Measurements from ENCODE around the gene CALML3. TPM values are rescaled to one million over a fixed set of nuclear protein-coding genes. Genes with fewer than 3 reads are reported as not detected.

CALML3 gene
- total and polyA plus RNA-seq, 10 of the 15 experiments (the other 5 are each of a cell fraction or from before 2014, with no cell fraction given): not detected

DNA sequence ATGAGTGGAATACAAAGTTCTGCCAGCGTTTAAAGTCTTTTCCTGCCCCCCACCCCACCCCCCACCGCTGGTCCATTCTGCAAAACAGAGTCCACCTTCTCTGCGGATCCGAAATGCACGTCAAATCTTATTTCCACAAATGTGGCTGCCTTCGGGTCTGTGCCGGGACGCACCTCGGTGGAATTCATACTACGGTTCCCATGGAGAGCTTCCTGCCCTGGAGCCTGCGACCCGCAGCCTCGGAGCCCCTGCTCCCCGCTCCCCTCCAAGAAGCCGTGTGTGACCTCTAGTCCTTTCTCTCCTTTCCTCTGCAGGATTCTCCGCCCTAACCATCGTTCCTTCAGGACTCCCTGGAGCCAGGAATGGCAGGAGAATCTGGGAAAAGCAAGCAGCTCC is 12.9 kb upstream of the CALML3 start:
- Histone ChIP-seq H3K4me1 (ENCODE audit: control insufficient read depth, insufficient read depth, low read length) (no peaks in the 10 kb centered on the region), H3K27me3 (replicated peaks in 1 of 2; ENCODE audit: control insufficient read depth in 2 of 2, insufficient read depth in 2 of 2, low read length in 1 of 2) (peaks cover 2 to 4% of the 10 kb centered on the region in 2 experiments; a peak in 3 of 4 replicates), H3K9me3 (replicated peaks; ENCODE audit: control insufficient read depth, insufficient read depth, low read length) (no peaks in the 10 kb centered on the region), H4K20me1 (ENCODE audit: control insufficient read depth, insufficient read depth) (no peaks in the 10 kb centered on the region), H3K9ac (ENCODE audit: control insufficient read depth, insufficient read depth, low read length) (no peak overlapping the region), H3K27ac (ENCODE audit: control insufficient read depth, insufficient read depth) (no peak overlapping the region), H2AFZ (ENCODE audit: control insufficient read depth, low read depth, low read length) (no peak overlapping the region), H3K4me2 (ENCODE audit: control insufficient read depth, insufficient read depth) (no peak overlapping the region), H3K36me3 (ENCODE audit: control insufficient read depth in 2 of 2, insufficient read depth in 2 of 2, low read length in 1 of 2) (no peaks in the 10 kb centered on the region), H3K4me3 (no peak overlapping the region), H3K79me2 (ENCODE audit: control insufficient read depth, insufficient read depth, low read length) (no peaks in the 10 kb centered on the region)
- BruUV-seq (replicated peaks): no TSS peak
- FAIRE-seq: no peak
- SMC1A ChIA-PET (ENCODE audit: uncharacterized antibody, unreplicated experiment): no interaction called here
- 72% methylated on average over 17 of the region's 17 CpGs for WGBS (ENCODE audit: insufficient coverage, insufficient replicate concordance, low lambda C conversion rate, missing lambda C conversion rate)
- TF ChIP-seq NFYB (IDR thresholded peaks at IDR 0.05; ENCODE audit: insufficient read depth, low read depth, low read length) (no peak), GATAD2B (conservative IDR thresholded peaks at IDR 0.05; ENCODE audit: low read depth) (no peak), NR2C2 (IDR thresholded peaks at IDR 0.05; ENCODE audit: borderline replicate concordance, control insufficient read depth, insufficient read length, low read depth) (no peak), YBX1 (IDR thresholded peaks at IDR 0.05) (no peak), SMC3 (IDR thresholded peaks at IDR 0.05; ENCODE audit: borderline replicate concordance, low read length) (no peak), RB1 (IDR thresholded peaks at IDR 0.05; ENCODE audit: borderline replicate concordance) (no peak), CHD4 (IDR thresholded peaks at IDR 0.05) (no peak)
- TF ChIP-seq, protein P1, sequence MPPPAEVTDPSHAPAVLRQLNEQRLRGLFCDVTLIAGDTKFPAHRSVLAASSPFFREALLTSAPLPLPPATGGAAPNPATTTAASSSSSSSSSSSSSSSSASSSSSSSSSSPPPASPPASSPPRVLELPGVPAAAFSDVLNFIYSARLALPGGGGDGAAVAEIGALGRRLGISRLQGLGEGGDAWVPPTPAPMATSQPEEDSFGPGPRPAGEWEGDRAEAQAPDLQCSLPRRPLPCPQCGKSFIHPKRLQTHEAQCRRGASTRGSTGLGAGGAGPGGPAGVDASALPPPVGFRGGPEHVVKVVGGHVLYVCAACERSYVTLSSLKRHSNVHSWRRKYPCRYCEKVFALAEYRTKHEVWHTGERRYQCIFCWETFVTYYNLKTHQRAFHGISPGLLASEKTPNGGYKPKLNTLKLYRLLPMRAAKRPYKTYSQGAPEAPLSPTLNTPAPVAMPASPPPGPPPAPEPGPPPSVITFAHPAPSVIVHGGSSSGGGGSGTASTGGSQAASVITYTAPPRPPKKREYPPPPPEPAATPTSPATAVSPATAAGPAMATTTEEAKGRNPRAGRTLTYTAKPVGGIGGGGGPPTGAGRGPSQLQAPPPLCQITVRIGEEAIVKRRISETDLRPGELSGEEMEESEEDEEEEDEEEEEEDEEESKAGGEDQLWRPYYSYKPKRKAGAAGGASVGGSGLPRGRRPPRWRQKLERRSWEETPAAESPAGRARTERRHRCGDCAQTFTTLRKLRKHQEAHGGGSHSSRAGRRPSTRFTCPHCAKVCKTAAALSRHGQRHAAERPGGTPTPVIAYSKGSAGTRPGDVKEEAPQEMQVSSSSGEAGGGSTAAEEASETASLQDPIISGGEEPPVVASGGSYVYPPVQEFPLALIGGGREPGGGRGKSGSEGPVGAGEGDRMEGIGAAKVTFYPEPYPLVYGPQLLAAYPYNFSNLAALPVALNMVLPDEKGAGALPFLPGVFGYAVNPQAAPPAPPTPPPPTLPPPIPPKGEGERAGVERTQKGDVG (CRISPR knock-in tag; IDR thresholded peaks at IDR 0.05): no peak
- TF ChIP-seq, protein P2, sequence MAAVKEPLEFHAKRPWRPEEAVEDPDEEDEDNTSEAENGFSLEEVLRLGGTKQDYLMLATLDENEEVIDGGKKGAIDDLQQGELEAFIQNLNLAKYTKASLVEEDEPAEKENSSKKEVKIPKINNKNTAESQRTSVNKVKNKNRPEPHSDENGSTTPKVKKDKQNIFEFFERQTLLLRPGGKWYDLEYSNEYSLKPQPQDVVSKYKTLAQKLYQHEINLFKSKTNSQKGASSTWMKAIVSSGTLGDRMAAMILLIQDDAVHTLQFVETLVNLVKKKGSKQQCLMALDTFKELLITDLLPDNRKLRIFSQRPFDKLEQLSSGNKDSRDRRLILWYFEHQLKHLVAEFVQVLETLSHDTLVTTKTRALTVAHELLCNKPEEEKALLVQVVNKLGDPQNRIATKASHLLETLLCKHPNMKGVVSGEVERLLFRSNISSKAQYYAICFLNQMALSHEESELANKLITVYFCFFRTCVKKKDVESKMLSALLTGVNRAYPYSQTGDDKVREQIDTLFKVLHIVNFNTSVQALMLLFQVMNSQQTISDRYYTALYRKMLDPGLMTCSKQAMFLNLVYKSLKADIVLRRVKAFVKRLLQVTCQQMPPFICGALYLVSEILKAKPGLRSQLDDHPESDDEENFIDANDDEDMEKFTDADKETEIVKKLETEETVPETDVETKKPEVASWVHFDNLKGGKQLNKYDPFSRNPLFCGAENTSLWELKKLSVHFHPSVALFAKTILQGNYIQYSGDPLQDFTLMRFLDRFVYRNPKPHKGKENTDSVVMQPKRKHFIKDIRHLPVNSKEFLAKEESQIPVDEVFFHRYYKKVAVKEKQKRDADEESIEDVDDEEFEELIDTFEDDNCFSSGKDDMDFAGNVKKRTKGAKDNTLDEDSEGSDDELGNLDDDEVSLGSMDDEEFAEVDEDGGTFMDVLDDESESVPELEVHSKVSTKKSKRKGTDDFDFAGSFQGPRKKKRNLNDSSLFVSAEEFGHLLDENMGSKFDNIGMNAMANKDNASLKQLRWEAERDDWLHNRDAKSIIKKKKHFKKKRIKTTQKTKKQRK (IDR thresholded peaks at IDR 0.05; ENCODE audit: low read depth, low read length): no peak
- intact Hi-C loops (cut with micrococcal nuclease; ENCODE audit: unreplicated experiment) (no loop called here), in situ Hi-C loops (cut with MboI) (no loop called here)
- CTCF ChIA-PET: interaction anchor here (1.0 kb wide), 1 partner anchor 111 kb away, joined by 3 read pairs; no protein-coding TSS in a partner anchor
- no peak for ATAC-seq
- RAD21 ChIA-PET (ENCODE audit: unreplicated experiment): no interaction called here
- POLR2A ChIA-PET: no interaction called here
- DNase-seq (ENCODE audit: low read depth, low spot score): no peak

Measured in GM12878 (cell line).